ENCODE data around the gene KLF7.

KLF7 gene

DNA sequence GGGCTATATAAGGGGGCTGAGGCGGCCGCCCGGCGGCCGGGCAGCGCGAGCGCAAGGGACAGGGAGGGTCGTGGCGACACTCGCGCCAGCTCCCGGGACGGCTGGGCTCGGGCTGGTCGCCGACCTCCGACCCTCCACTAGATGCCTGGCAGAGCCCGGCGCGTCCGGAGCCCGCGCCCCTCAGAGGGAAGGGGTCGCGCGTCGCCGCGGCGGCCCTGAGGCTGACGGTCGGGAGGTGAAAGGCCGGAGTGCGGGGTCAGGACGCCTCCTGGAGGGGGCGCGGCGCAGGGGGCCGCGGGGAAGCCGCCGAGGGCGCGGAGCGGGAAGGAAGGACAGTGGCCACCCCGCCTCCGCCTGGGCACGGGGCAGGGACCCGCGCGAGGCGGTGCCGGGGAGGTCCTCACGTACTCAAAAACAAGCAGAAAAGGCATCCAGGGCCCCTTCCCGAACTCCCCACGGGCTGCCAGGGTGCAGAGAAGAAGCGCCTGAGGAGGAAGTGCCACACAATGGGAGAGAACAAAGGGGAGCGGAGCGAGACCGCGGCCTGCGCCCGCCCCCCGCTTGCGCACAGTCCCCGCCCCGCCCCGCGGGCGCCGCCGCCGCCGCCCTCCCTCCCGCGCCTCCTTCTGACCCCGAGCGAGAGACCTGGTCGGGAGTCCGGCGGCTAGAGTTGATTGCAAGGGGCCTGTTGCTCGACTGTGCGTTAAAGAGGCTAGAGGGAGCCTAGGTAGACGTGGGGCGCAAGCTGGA is 776 bp upstream of the KLF7 start:
- peak; percentile 79 for DNase-seq (ENCODE audit: low spot score)

DNA sequence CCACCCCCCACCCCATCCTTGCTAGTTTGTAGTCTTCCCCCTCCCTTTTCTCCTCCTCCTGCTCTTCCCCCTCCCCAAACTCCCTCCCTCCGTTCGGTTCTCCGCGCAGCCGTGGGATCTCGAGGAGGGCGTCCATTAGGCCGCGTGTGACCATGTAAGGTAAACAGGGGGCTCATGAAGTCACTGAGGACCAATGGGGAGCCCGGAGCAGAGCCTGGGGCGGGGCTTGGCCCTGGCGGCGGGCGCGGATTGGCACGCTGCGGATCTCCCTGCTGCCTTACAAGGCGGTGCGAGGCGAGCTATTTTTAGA is 246 bp upstream of the KLF7 start:
- DNase-seq (ENCODE audit: low spot score): peak; percentile 98

DNA sequence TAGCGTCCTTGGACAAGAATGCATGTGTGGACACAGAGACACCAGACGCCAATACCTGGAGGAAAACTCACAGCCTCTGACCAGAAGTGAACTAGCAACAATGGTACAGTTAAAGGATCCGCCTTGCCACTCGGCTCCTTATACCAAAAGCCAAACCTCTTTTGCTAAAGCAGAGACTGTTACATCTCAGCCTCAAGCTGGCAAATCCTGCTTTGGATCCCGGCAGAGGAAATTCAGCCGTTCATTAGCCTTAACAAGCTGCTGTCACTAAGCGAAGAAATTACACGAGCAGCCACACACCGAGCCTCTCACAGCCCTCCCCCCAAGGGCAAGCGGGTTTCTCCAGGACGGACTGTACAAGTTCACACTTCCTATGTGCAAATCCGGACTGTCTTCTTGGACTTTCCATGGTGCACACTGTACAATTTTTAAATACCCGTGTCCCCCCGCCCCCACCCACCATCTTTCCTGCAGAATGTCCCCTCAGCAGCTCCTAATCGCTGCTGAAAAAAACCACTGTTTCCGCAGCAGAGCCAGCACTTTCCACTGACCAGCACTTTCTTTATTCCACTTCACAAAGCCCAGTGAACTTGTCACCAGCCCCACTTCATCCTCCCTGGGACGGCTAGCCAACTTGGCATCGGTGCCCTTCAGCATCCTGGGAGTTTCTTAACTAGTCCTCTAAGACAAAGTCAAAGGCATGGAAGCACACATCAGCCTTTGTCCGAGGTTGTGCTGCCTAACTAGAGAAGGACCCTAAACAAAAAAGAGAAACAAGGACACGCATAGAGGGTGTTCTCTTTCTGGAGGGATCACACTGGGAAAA is 1.5 kb downstream of the KLF7 start:
- no peak for DNase-seq (ENCODE audit: low spot score)

DNA sequence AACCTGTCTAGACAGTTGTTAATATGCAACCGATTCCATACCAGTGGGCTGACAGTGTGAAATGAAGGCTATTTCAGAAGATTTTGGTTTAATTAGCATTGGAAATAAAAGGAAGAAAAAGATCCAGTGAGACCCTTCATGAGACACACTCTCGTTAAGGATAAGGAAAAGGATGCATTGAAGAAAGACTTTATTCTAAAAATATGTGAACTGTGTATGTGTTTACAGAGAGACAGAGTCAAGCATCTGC is 2.1 kb downstream of the KLF7 start:
- DNase-seq (ENCODE audit: low spot score): no peak

- DNase-seq (ENCODE audit: low spot score): peak; percentile 77
These were observed 2.5 kb downstream of the KLF7 start for GRCh38 chr2:207163053-207163755.

GRCh38 chr2:207162316-207162715 is 3.4 kb downstream of the KLF7 start:
- no peak for DNase-seq (ENCODE audit: low spot score)

- no peak for DNase-seq (ENCODE audit: low spot score)
These were observed 4.3 kb downstream of the KLF7 start for GRCh38 chr2:207161247-207162123.

- no peak for DNase-seq (ENCODE audit: low spot score)
These were observed 5.6 kb downstream of the KLF7 start for GRCh38 chr2:207160115-207160514.

- DNase-seq (ENCODE audit: low spot score): no peak
These were observed 6.7 kb downstream of the KLF7 start for GRCh38 chr2:207159002-207159401.

DNA sequence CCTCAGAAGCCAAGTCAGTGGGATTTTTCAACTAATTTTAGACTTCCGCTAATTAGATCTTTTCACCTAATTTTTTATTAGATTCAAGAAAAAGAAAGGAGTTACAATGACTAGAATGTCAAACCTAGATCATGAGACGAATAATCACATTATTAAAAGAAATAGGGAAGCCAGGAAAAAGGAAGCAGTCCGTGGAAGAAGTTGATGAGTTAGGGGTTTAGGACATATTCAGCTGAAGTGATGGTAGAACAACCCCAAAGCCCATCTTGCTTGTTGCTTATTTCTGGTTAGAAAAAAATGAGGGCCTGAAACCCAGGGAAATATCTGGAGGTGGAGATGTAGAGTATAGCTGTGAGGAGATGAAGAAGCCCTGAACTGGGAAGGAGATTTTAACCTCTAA is 8.0 kb downstream of the KLF7 start:
- no peak for DNase-seq (ENCODE audit: low spot score)

DNA sequence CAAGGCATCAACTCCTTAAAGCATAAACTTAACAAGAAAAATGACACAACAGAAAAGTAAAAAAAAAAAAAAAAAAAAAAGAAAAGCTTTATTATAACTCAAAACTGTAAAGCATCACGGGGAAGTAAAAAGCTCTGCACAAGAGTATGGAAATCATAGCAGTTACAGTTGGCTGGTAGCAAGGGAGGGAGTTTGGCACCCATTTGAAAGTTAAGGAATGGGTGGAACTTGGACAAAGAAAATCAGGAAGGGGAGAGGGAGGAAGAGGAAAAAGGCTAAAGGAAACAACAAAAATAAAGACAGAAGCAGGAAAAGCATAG is 8.6 kb downstream of the KLF7 start:
- no peak for DNase-seq (ENCODE audit: low spot score)

GRCh38 chr2:207156451-207157161 is 9.1 kb downstream of the KLF7 start:
- no peak for DNase-seq (ENCODE audit: low spot score)

- no peak for DNase-seq (ENCODE audit: low spot score)
These were observed 10.0 kb downstream of the KLF7 start for GRCh38 chr2:207155516-207156444.

DNA sequence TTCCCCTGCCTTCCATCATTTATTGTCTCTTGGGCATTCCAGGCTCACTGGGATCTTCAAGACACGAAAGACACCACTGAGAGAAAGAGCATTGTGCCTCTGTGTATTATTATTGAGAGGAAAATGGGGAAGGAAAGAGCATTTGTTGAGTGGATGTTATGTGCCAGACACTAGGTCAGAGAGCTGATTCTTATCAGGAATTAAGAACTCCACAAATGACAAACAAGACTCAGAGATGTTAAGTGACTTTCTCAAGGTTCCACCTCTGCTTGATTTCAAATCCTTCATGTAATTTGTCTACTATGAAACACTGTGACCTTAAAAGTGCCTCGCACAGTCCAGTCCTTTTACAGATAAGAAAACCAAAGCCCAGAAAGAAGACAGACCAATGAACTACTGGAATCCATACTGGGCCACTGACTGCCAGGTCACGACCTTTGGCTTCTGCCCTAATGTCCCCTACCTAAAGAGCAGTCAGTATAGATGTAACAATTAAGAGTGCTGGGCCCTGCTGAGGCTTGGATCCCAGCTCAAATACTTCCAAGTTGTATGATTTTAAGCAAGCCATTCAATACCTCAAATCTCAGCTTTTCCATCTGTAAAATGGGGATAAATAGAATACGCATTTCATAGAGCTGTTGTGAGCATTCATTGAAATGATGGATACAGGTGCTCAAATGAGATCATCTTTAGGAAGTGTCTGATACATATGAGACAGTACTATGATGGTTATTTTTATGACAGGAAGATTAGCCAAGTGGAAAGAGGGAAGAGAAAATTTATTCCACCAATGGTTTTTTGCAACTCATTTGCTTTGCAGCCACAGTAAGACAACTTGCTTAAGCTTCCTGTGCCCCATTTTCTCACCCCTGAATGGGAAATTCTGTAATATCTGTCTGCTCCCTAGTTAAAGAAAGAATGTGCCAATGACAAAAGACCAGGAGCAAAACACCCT is 10.9 kb downstream of the KLF7 start:
- DNase-seq (ENCODE audit: low spot score): no peak

- no peak for DNase-seq (ENCODE audit: low spot score)
These were observed 12.3 kb downstream of the KLF7 start for GRCh38 chr2:207153266-207153975.

GRCh38 chr2:207151048-207151447 is 14.7 kb downstream of the KLF7 start:
- no peak for DNase-seq (ENCODE audit: low spot score)

DNA sequence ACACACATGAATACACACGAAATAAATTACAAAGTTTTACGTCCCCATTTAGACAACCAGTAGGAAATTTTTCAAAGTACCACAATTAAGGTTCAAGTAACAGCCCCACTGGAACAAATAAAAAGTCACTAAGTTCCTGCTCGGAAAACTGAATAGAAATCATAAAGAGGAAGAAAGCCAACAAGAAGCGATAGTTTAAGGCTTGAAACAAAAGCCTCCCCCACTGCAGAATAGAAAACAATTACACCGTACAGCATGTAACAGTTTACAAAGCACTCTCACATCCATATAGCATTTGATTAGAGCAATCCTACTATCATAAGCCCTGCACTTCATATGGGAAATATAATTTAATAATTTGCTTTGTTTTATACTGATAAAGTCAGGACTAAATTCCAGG is 15.5 kb downstream of the KLF7 start:
- DNase-seq (ENCODE audit: low spot score): no peak

GRCh38 chr2:207149249-207150213 is 16.2 kb downstream of the KLF7 start:
- no peak for DNase-seq (ENCODE audit: low spot score)
